GM12878 (cell line): ENCODE data around the gene OR1F1. TPM values are rescaled to one million over a fixed set of nuclear protein-coding genes. Genes with fewer than 3 reads are reported as not detected.

Source experiments
- ATAC-seq: fragments of 200-7000 bp; cut with Tn5 transposase; 3 replicates; pipeline ENCODE4 v1.9.1; 2020; ENCODE audit warnings: mild to moderate bottlenecking, moderate library complexity
- BruUV-seq: library from RNA; stranded (reverse); fragments of 400-500 nt; replicated peaks from 2 replicates; lab custom pipeline; 2021; lab: Mats Ljungman, UMichigan
- CTCF ChIA-PET: fragments of 300-600 bp; sonication (Branson Sonifier 250); formaldehyde crosslinking; extraction: SDS; loops from one replicate; lab custom pipeline; 2021; ENCODE audit warnings: inconsistent platforms; lab: Yijun Ruan, JAX
- POLR2A ChIA-PET: fragments of 350-600 bp; formaldehyde crosslinking; extraction: SDS; loops from one replicate; lab custom pipeline; 2021; ENCODE audit warnings: inconsistent platforms; lab: Charles Lee
- RAD21 ChIA-PET: fragments of 300-600 bp; sonication (Branson Sonifier 250); formaldehyde crosslinking; loops from one replicate; lab custom pipeline; 2023; ENCODE audit warnings: antibody characterized with exemption; ENCODE audit not compliant: unreplicated experiment; lab: Charles Lee
- SMC1A ChIA-PET: fragments of 300-600 bp; sonication (Branson Sonifier 250); formaldehyde crosslinking; loops from one replicate; lab custom pipeline; 2023; ENCODE audit not compliant: unreplicated experiment, uncharacterized antibody; lab: Charles Lee
- DNase-seq: peaks from one replicate; pipeline ENCODE4 v3.0.0-alpha.2; 2011; ENCODE audit warnings: low read depth, low spot score
- FAIRE-seq: peaks from 3 replicates; lab custom pipeline; 2011; peaks lifted over from hg19 to GRCh38; lab: Jason Lieb, UNC
- H2AFZ ChIP-seq: 2 replicates; pipeline ENCODE4 v1.6.0; 2011; ENCODE audit warnings: low read depth, low read length, control low read depth; ENCODE audit not compliant: control insufficient read depth
- H3K27ac ChIP-seq: 2 replicates; pipeline ENCODE4 v1.5.1; 2011; ENCODE audit warnings: control low read depth; ENCODE audit not compliant: control insufficient read depth, insufficient read depth
- H3K27me3 ChIP-seq, 2 experiments: replicated peaks in 1 of 2; 2 replicates each; pipeline versions ENCODE4 v1.6.0 to v1.6.1; 2011; ENCODE audit warnings: low read length in 1 of 2; ENCODE audit not compliant: control insufficient read depth in 2 of 2, insufficient read depth in 2 of 2
- H3K36me3 ChIP-seq, 2 experiments: 2 replicates each; pipeline ENCODE4 v1.5.1; 2011; ENCODE audit warnings: low read length in 1 of 2; ENCODE audit not compliant: control insufficient read depth in 2 of 2, insufficient read depth in 2 of 2
- H3K4me1 ChIP-seq: 2 replicates; pipeline ENCODE4 v1.6.1; 2011; ENCODE audit warnings: mild to moderate bottlenecking, low read length, moderate library complexity, mixed read lengths; ENCODE audit not compliant: control insufficient read depth, insufficient read depth
- H3K4me2 ChIP-seq: 2 replicates; pipeline ENCODE4 v1.6.0; 2011; ENCODE audit warnings: control low read depth; ENCODE audit not compliant: control insufficient read depth, insufficient read depth
- H3K4me3 ChIP-seq: fragments of 200-600 bp; sonication (generic); 2 replicates; pipeline ENCODE4 v1.5.1; 2016
- H3K79me2 ChIP-seq: 2 replicates; pipeline ENCODE4 v1.6.0; 2011; ENCODE audit warnings: low read length; ENCODE audit not compliant: control insufficient read depth, insufficient read depth
- H3K9ac ChIP-seq: 2 replicates; pipeline ENCODE4 v1.8.0; 2011; ENCODE audit warnings: low read length, control low read depth, mixed read lengths; ENCODE audit not compliant: control insufficient read depth, insufficient read depth
- H3K9me3 ChIP-seq: replicated peaks from 3 replicates; pipeline ENCODE4 v1.5.1; 2011; ENCODE audit warnings: mild to moderate bottlenecking, low read length; ENCODE audit not compliant: control insufficient read depth, insufficient read depth
- H4K20me1 ChIP-seq: 2 replicates; pipeline ENCODE4 v1.6.0; 2011; ENCODE audit not compliant: control insufficient read depth, insufficient read depth
- EZH2 ChIP-seq: IDR thresholded peaks from 2 replicates; pipeline ENCODE4 v1.6.1; 2012; ENCODE audit warnings: low read depth, mild to moderate bottlenecking, control low read depth, inconsistent platforms, low read length, borderline replicate concordance; ENCODE audit not compliant: control insufficient read depth
- SMAD5 ChIP-seq: IDR thresholded peaks from 2 replicates; pipeline ENCODE4 v1.6.1; 2016; ENCODE audit warnings: antibody characterized with exemption, low read depth
- ZNF24 ChIP-seq: fragments of 450-650 bp; IDR thresholded peaks from 2 replicates; pipeline ENCODE4 v1.6.1; 2017; ENCODE audit warnings: antibody characterized with exemption, mild to moderate bottlenecking
- whole genome bisulfite sequencing: methylation state at CpG from one replicate; pipeline ENCODE4 v1.1.6; 2016; ENCODE audit warnings: low lambda C conversion rate; ENCODE audit not compliant: insufficient replicate concordance, insufficient coverage; ENCODE audit errors: missing lambda C conversion rate; 5-methylcytosine and 5-hydroxymethylcytosine counted together
- in situ Hi-C: fragments of 300-500 bp; cut with MboI; formaldehyde crosslinking; loops from 9 replicates; pipeline ENCODE4 v1.14.3; 2018; ENCODE audit warnings: mixed read lengths
- intact Hi-C: fragments of 100-400 bp; cut with micrococcal nuclease; formaldehyde crosslinking; loops from one replicate; pipeline ENCODE4 v1.14.2; 2022; ENCODE audit not compliant: unreplicated experiment
- polyA plus RNA-seq, 11 experiments: library from polyadenylated mRNA; depleted of rRNA in 4 of 11; unstranded in 6 of 11; stranded (reverse) in 5 of 11; fragments of >200 nt; fragmentation: Nextera tagmentation in 4 of 11; fragmentation: Illumina TruSeq in 1 of 11; extraction: Ambion mirVana in 4 of 11; extraction: Trizol in 1 of 11; gene quantifications; 1 replicate in 1 of 11; 2 replicates in 10 of 11; pipeline versions ENCODE4 v1.2.1 to v1.2.3, GENCODE V29; 2011 to 2016; ENCODE audit warnings: inconsistent platforms in 2 of 11, missing spikeins in 2 of 11, low read depth in 1 of 11
- total RNA-seq, 4 experiments: library from RNA; depleted of rRNA in 3 of 4; stranded (reverse); fragments of >200 nt in 3 of 4; fragmentation: Illumina TruSeq in 1 of 4; extraction: Trizol in 1 of 4; gene quantifications; 2 replicates each; pipeline versions ENCODE4 v1.2.1 to v1.2.3, GENCODE V29; 2013 to 2021

The OR1F1 gene
- total and polyA plus RNA-seq, 10 of the 15 experiments (the other 5 are each of a cell fraction or from before 2014, with no cell fraction given), result 0.10 to 0.14 (median 0.12) TPM; not detected in 7

DNA sequence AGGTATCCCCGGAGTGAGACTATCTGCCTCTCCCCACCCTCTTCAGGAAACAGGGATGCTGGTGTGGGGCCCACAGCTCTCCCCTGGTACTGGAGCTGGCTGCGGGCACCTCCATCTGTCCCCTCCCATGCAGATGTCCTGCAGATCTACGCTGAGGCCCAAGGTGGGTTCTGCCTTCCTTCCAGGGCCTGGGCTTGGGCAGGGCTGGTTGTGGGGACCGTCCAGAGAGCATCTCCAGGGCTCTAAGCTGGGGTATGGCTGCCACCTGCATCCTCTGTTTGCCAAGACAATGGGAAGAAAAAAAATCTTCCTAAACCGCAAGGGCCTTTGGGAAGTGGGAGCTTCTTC is 40.3 kb upstream of the OR1F1 start:
- RAD21 ChIA-PET, result interaction anchor here (1.2 kb wide), 1 partner anchor 12 kb away, joined by 3 read pairs; no protein-coding TSS in a partner anchor

DNA sequence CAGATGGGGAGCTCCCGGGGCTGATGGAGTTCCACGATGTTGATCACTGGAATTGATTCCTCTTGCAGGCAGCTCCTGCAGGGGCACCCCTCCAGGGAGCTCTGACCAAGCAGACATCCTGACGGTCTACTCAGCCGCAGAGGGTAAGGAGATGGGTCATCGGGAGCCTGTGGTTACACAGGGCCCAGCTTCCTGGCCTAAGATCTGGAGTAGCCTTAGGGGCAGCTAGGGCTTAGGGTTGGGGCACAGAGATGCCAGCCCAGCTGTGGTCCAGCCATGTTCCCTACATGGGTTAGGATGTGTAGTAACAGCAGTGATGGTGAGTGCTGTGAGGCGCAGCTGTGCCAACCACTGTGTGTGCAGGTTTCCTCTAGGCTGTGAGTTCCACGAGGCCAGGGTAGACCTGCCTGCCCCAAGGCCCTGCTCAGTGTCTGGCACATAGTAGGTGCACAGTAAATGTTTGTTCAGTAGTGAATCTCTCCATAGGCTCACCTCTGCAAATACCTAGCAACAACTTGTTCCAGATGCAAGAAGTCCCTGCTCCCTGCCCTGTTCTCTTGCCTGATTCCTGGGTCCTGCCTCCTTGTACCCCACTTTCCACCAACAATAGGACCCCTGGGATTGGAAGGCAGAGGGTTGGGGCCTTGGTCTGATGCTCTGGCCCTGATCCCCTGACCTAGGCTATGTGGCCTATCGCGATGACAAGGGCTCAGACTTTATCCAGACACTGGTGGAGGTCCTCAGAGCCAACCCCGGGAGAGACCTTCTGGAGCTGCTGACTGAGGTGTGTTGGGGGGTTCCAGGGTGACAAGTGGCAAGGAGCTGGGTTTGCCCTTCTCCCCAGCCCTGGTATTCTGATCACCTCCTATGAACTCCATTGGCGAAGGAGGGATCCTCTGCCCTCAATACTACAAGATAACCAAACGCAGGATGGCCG is 39.5 kb upstream of the OR1F1 start:
- FAIRE-seq, result no peak
- H3K4me2 ChIP-seq, result no peak overlapping the region
- no peaks in the 10 kb centered on the region for H3K79me2 ChIP-seq
- H2AFZ ChIP-seq, result no peak overlapping the region
- CTCF ChIA-PET, result interaction anchor here (0.6 to 3.5 kb wide), 6 partner anchors 13 to 120 kb away, joined by 3 to 24 read pairs (median 8); partner anchors contain the start of gene ZNF213
- TF ChIP-seq EZH2 (no peak), ZNF24 (no peak)
- H3K9ac ChIP-seq, result no peak overlapping the region
- no peaks in the 10 kb centered on the region; the same call in 2 of the 3 replicates for H3K9me3 ChIP-seq
- WGBS, result 92% methylated on average over 13 of the region's 13 CpGs
- POLR2A ChIA-PET, result interaction anchor here (0.8 to 1.4 kb wide), 2 partner anchors 9 to 23 kb away, joined by 4 read pairs; no protein-coding TSS in a partner anchor
- DNase-seq, result no peak
- ATAC-seq, result no peak
- H4K20me1 ChIP-seq, result no peaks in the 10 kb centered on the region
- H3K4me1 ChIP-seq, result peaks cover 3% of the 10 kb centered on the region; the same call in 1 of the 2 replicates
- H3K27ac ChIP-seq, result no peak overlapping the region
- no peaks in the 10 kb centered on the region for H3K27me3 ChIP-seq
- no peak overlapping the region for H3K4me3 ChIP-seq
- intact Hi-C loops (no loop called here), in situ Hi-C loops (no loop called here)
- RAD21 ChIA-PET, result interaction anchor here (1.2 to 1.3 kb wide), 2 partner anchors 12 to 19 kb away, joined by 3 to 5 read pairs; no protein-coding TSS in a partner anchor
- BruUV-seq, result no TSS peak
- no peaks in the 10 kb centered on the region for H3K36me3 ChIP-seq
- SMC1A ChIA-PET, result interaction anchor here (0.9 to 1.5 kb wide), 2 partner anchors 10 to 19 kb away, joined by 4 to 5 read pairs; no protein-coding TSS in a partner anchor

More for the DNA sequence above, 40.3 kb upstream of the OR1F1 start:
- no peaks in the 10 kb centered on the region for H3K36me3 ChIP-seq
- no peak overlapping the region for H3K4me3 ChIP-seq
- ChIA-PET POLR2A (interaction anchor here (1.4 kb wide), 1 partner anchor 10 kb away, joined by 4 read pairs; no protein-coding TSS in a partner anchor), SMC1A (interaction anchor here (0.9 to 1.5 kb wide), 2 partner anchors 11 to 18 kb away, joined by 4 to 5 read pairs; no protein-coding TSS in a partner anchor), CTCF (interaction anchor here (0.6 to 3.1 kb wide), 3 partner anchors 12 to 120 kb away, joined by 3 to 13 read pairs (median 3); no protein-coding TSS in a partner anchor)
- no peak for TF ChIP-seq SMAD5
- H3K9me3 ChIP-seq, result no peaks in the 10 kb centered on the region; the same call in 2 of the 3 replicates
- FAIRE-seq (no peak), ATAC-seq (no peak), DNase-seq (no peak)
- H2AFZ ChIP-seq, result no peak overlapping the region
- no peaks in the 10 kb centered on the region for H3K79me2 ChIP-seq
- H3K27me3 ChIP-seq, result no peaks in the 10 kb centered on the region
- no peak overlapping the region for H3K9ac ChIP-seq
- H3K4me2 ChIP-seq, result no peak overlapping the region
- peaks cover 3% of the 10 kb centered on the region; the same call in 1 of the 2 replicates for H3K4me1 ChIP-seq
- H4K20me1 ChIP-seq, result no peaks in the 10 kb centered on the region
- H3K27ac ChIP-seq, result no peak overlapping the region
- intact Hi-C loops (no loop called here), in situ Hi-C loops (no loop called here)
- no TSS peak for BruUV-seq
- 57% methylated on average over 5 of the region's 5 CpGs for WGBS
